HUES6 (cell line): ENCODE data around the gene PRAF2.

Experiments used
- H3K27ac ChIP-seq: 2 replicates; pipeline ENCODE4 v1.7.0; 2013; ENCODE audit warnings: low read depth, mild to moderate bottlenecking, low read length, inconsistent platforms
- H3K27me3 ChIP-seq: 2 replicates; pipeline ENCODE4 v1.6.1; 2013; ENCODE audit warnings: low read length; ENCODE audit not compliant: control insufficient read depth, insufficient read depth
- H3K36me3 ChIP-seq: 2 replicates; pipeline ENCODE4 v1.6.1; 2013; ENCODE audit warnings: low read length; ENCODE audit not compliant: control insufficient read depth, insufficient read depth
- H3K4me1 ChIP-seq: 2 replicates; pipeline ENCODE4 v1.6.1; 2013; ENCODE audit warnings: low read length; ENCODE audit not compliant: control insufficient read depth, insufficient read depth
- H3K4me3 ChIP-seq: 2 replicates; pipeline ENCODE4 v1.5.1; 2013; ENCODE audit warnings: low read depth, low read length
- H3K9ac ChIP-seq: one replicate; pipeline ENCODE4 v1.6.1; 2013; ENCODE audit warnings: mild to moderate bottlenecking, low read length
- H3K9me3 ChIP-seq: 2 replicates; pipeline ENCODE4 v1.6.1; 2013; ENCODE audit warnings: low read depth, low read length; ENCODE audit not compliant: control insufficient read depth, insufficient read depth

PRAF2 gene

DNA sequence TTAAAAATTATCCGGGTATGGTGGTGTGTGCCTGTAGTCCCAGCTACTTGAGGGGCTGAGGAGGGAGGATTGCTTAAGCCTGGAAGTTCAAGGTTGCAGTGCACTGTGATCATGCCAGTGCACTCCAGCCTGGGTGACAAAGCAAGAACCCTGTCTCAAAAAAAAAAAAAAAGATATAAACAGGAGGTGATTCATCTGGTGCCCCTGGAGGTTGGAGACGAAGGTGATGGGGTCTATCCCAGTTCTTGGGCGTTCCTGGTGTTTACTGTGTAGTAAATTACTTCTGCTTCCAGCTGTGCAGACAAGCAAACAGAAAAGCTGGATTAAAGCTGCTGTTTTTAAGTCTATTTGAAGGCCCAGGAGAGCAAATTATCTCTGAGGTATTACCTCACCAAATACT lies 29.8 kb upstream of the PRAF2 start:
- H3K36me3 ChIP-seq, result no peaks in the 10 kb centered on the region
- H3K9ac ChIP-seq, result no peak overlapping the region
- no peak overlapping the region for H3K27ac ChIP-seq
- H3K4me3 ChIP-seq, result no peak overlapping the region
- H3K27me3 ChIP-seq, result no peaks in the 10 kb centered on the region
- no peaks in the 10 kb centered on the region for H3K4me1 ChIP-seq
- H3K9me3 ChIP-seq, result peaks cover 7% of the 10 kb centered on the region; the same call in 1 of the 2 replicates

- no peak overlapping the region for H3K4me3 ChIP-seq
- no peaks in the 10 kb centered on the region for H3K36me3 ChIP-seq
- H3K9ac ChIP-seq, result no peak overlapping the region
- no peaks in the 10 kb centered on the region for H3K27me3 ChIP-seq
- H3K27ac ChIP-seq, result no peak overlapping the region
- no peaks in the 10 kb centered on the region for H3K4me1 ChIP-seq
- peaks cover 7% of the 10 kb centered on the region; the same call in 1 of the 2 replicates for H3K9me3 ChIP-seq
Measured at GRCh38 chrX:49102190-49102589, 28.4 kb upstream of the PRAF2 start.

DNA sequence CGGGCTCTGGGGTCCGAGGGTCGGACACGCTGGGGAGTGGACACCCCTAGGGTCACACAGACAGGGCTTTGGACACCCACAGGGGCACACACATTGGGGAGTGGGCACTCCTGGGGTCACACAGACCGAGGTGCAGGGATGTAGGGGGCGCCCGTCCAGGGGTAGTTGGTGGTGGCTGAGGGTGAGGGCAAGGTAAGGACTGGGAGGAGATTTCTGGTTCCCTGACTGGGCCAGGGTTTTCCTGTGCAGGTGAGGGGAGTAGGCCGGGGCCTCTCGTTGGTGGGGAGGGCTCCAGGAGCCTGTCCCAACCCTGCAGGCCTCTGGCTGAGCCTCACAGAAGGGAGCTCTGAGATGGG lies 27.8 kb upstream of the PRAF2 start:
- Histone ChIP-seq H3K9me3 (peaks cover 7% of the 10 kb centered on the region; the same call in 1 of the 2 replicates), H3K36me3 (no peaks in the 10 kb centered on the region), H3K9ac (peak overlapping the region; percentile 66), H3K27ac (no peak overlapping the region), H3K27me3 (no peaks in the 10 kb centered on the region), H3K4me3 (peak overlapping the region; percentile 92), H3K4me1 (no peaks in the 10 kb centered on the region)

DNA sequence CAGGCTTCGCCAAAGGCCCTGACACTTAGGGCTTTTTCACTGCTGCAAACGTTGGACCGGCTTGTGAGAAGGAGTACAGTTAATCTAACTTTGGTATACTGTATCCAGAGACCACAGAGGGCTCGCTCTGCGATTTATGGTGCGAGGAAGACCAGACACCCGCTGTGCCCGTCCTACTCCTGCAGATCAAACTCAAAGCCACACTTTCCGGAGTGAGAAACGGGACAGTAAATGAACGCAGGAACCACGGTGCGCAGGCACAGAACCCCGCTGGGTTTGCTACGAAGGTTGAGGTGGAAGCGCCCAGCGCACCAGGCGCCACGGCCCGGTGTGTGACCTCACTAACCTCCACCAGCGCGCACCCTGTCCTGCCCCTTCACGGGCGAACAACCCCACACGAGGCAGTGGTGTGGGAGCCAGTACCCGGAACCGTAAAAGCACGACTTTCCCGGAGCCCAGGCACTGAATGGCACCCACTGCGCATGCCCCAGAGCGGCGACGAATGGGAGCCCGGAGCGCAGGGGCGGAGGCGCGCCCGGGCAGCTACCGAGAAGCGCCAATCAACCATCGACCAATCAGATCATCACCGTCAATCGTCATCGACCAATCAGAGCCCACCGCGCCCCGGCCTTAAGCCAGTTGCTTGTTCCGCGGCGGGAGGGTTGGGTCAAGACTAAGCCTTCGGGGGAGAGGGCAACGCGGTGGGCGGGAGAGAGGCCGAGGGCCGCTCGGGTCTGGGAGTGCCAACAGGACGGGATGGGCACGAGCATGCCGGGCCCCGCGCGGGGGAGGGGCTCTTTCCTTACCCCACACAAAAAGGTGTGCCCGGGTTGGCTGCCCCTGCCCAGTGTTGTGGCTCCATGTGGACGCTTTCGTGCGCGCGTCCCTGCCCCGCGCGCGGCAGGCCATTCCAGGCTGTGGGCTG lies 27.2 kb upstream of the PRAF2 start:
- Histone ChIP-seq H3K27ac (no peak overlapping the region), H3K27me3 (no peaks in the 10 kb centered on the region), H3K9ac (peak overlapping the region; percentile 83), H3K36me3 (no peaks in the 10 kb centered on the region), H3K9me3 (peaks cover 10% of the 10 kb centered on the region; the same call in 1 of the 2 replicates), H3K4me3 (peak overlapping the region; percentile 92), H3K4me1 (no peaks in the 10 kb centered on the region)

DNA sequence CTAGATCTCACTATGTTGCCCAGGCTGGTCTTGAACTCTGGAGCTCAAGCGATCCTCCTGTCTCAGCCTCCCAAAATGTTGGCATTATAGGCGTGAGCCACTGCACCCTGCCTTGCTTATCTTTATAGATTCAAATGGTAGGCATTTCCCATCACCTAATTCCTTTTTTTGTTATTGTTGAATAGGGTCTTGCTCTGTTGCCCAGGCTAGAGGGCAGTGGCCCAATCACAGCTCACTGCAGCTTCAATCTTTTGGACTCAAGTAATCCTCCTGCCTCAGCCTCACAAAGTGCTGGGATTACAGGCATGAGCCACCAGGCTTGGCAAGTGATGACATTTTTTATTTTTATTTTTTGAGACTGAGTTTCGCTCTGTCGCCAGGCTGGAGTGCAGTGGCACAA lies 22.6 kb upstream of the PRAF2 start:
- no peak overlapping the region for H3K4me3 ChIP-seq
- H3K27me3 ChIP-seq, result no peaks in the 10 kb centered on the region
- peaks cover 6% of the 10 kb centered on the region; the same call in 1 of the 2 replicates for H3K9me3 ChIP-seq
- H3K36me3 ChIP-seq, result no peaks in the 10 kb centered on the region
- no peaks in the 10 kb centered on the region for H3K4me1 ChIP-seq
- no peak overlapping the region for H3K27ac ChIP-seq
- H3K9ac ChIP-seq, result no peak overlapping the region

- Histone ChIP-seq H3K9me3 (peaks cover 8% of the 10 kb centered on the region; the same call in 1 of the 2 replicates), H3K9ac (no peak overlapping the region), H3K4me3 (no peak overlapping the region), H3K27ac (no peak overlapping the region), H3K4me1 (no peaks in the 10 kb centered on the region), H3K27me3 (no peaks in the 10 kb centered on the region), H3K36me3 (no peaks in the 10 kb centered on the region)
Measured at GRCh38 chrX:49089553-49089952, 15.8 kb upstream of the PRAF2 start.

- Histone ChIP-seq H3K9ac (no peak overlapping the region), H3K27ac (no peak overlapping the region), H3K4me1 (no peaks in the 10 kb centered on the region; the same call in 1 of the 2 replicates), H3K36me3 (0 out of 2 replicates have a peak, but pooled peaks cover 5% of the 10 kb centered on the region), H3K27me3 (no peaks in the 10 kb centered on the region), H3K9me3 (peaks cover 2% of the 10 kb centered on the region; the same call in 1 of the 2 replicates), H3K4me3 (no peak overlapping the region)
Measured at GRCh38 chrX:49082271-49082871, 8.6 kb upstream of the PRAF2 start.

GRCh38 chrX:49079489-49080428 lies 6.0 kb upstream of the PRAF2 start, which contains the start of gene WDR45:
Gene WDR45, minus strand, starts transcription at chrX:49079887. Its CDS starts 1,792 bp downstream, at chrX:49078095.
- H3K9me3 ChIP-seq, result peaks cover 13% of the 10 kb centered on the region; the same call in 1 of the 2 replicates
- peak within 1 kb of the TSS; percentile 67; the same call in 1 of the 2 replicates for H3K27ac ChIP-seq
- H3K9ac ChIP-seq, result peak within 1 kb of the TSS; percentile 86
- no peaks in the 10 kb centered on the region for H3K27me3 ChIP-seq
- no peaks in the 10 kb centered on the region; the same call in 1 of the 2 replicates for H3K4me1 ChIP-seq
- peaks cover 16% of the 10 kb centered on the region; the same call in 1 of the 2 replicates for H3K36me3 ChIP-seq
- H3K4me3 ChIP-seq, result peak within 1 kb of the TSS; percentile 68

GRCh38 chrX:49077941-49078340 lies 4.1 kb upstream of the PRAF2 start:
- Histone ChIP-seq H3K27me3 (no peaks in the 10 kb centered on the region), H3K4me1 (peaks cover 3% of the 10 kb centered on the region; the same call in 1 of the 2 replicates), H3K27ac (no peak overlapping the region), H3K4me3 (no peak overlapping the region), H3K36me3 (peaks cover 16% of the 10 kb centered on the region; the same call in 1 of the 2 replicates), H3K9me3 (peaks cover 11% of the 10 kb centered on the region; the same call in 1 of the 2 replicates), H3K9ac (no peak overlapping the region)

DNA sequence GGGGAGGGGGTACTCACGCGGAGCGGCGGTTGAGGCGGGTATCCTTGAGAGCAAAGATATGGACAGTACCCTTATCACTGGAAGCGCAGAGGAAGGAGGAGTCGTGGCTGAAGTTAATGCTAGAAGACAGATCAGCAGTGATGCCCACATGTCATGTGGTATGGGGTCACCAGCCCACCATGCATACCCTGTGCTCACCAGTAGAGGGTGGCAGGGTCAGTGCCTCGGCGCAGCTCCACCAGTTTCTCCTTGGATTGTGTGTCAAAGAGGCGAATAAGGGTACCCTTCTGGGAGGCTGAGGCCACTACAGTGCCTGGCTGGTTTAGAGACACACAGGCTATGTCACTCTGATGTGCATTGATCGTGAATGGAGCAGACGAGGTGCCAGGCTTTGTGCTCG lies 1.5 kb upstream of the PRAF2 start:
- H3K27ac ChIP-seq, result no peak overlapping the region
- H3K4me1 ChIP-seq, result peaks cover 6% of the 10 kb centered on the region; the same call in 1 of the 2 replicates
- no peaks in the 10 kb centered on the region for H3K27me3 ChIP-seq
- H3K9me3 ChIP-seq, result peaks cover 16% of the 10 kb centered on the region; the same call in 1 of the 2 replicates
- no peak overlapping the region for H3K9ac ChIP-seq
- H3K36me3 ChIP-seq, result peaks cover 16% of the 10 kb centered on the region; the same call in 1 of the 2 replicates
- no peak overlapping the region for H3K4me3 ChIP-seq
